ENCODE data around the gene IFT81.
"Not testable (repeated sequence)": the region's sequence is repeated elsewhere in the genome, so short reads cannot be mapped to it uniquely, and the experiment has no call there.

IFT81 gene

GRCh38 chr12:110243227-110243626 is 119.1 kb downstream of the IFT81 start:
- no peak for DNase-seq (ENCODE audit: low read depth in 3 of 3)

GRCh38 chr12:110244372-110244771 is 120.2 kb downstream of the IFT81 start:
- no peak for DNase-seq (ENCODE audit: low read depth in 3 of 3)

GRCh38 chr12:110244829-110245228 is 120.7 kb downstream of the IFT81 start:
- DNase-seq (ENCODE audit: low read depth in 3 of 3): no peak

- DNase-seq (ENCODE audit: low read depth in 3 of 3): peak; percentile 15 to 24 (median 15)
These were observed 121.2 kb downstream of the IFT81 start for GRCh38 chr12:110245369-110245772.

- no peak for DNase-seq (ENCODE audit: low read depth in 3 of 3)
These were observed 122.6 kb downstream of the IFT81 start for GRCh38 chr12:110246636-110247339.

GRCh38 chr12:110247340-110248095 is 123.4 kb downstream of the IFT81 start:
- no peak for DNase-seq (ENCODE audit: low read depth in 3 of 3)

- no peak for DNase-seq (ENCODE audit: low read depth in 3 of 3)
These were observed 123.9 kb downstream of the IFT81 start for GRCh38 chr12:110248096-110248447.

- no peak for DNase-seq (ENCODE audit: low read depth in 3 of 3)
These were observed 124.9 kb downstream of the IFT81 start for GRCh38 chr12:110249105-110249504.

- no peak for DNase-seq (ENCODE audit: low read depth in 3 of 3)
These were observed 125.6 kb downstream of the IFT81 start for GRCh38 chr12:110249716-110250225.

- DNase-seq (ENCODE audit: low read depth in 3 of 3): no peak
These were observed 127.2 kb downstream of the IFT81 start for GRCh38 chr12:110251381-110251780.

GRCh38 chr12:110252716-110253115 is 128.6 kb downstream of the IFT81 start:
- no peak for DNase-seq (ENCODE audit: low read depth in 3 of 3)

GRCh38 chr12:110253176-110253575 is 129.0 kb downstream of the IFT81 start:
- DNase-seq (ENCODE audit: low read depth in 3 of 3): no peak

GRCh38 chr12:110254971-110255540 is 130.9 kb downstream of the IFT81 start:
- DNase-seq (ENCODE audit: low read depth in 3 of 3): no peak

- DNase-seq (ENCODE audit: low read depth in 3 of 3): not testable (repeated sequence)
These were observed 131.8 kb downstream of the IFT81 start for GRCh38 chr12:110255890-110256456.

- no peak for DNase-seq (ENCODE audit: low read depth in 3 of 3)
These were observed 132.7 kb downstream of the IFT81 start for GRCh38 chr12:110256780-110257431.

- DNase-seq (ENCODE audit: low read depth in 3 of 3): no peak
These were observed 134.3 kb downstream of the IFT81 start for GRCh38 chr12:110258466-110258865.

GRCh38 chr12:110262442-110263388 is 138.6 kb downstream of the IFT81 start:
- DNase-seq (ENCODE audit: low read depth in 3 of 3): no peak

- DNase-seq (ENCODE audit: low read depth in 3 of 3): no peak
These were observed 142.3 kb downstream of the IFT81 start for GRCh38 chr12:110266381-110266960.

- no peak for DNase-seq (ENCODE audit: low read depth in 3 of 3)
These were observed 142.9 kb downstream of the IFT81 start for GRCh38 chr12:110266980-110267620.

Data from stimulated activated CD4-positive, alpha-beta T cell treated with anti-CD3 and anti-CD28 coated beads, TNF-alpha, amount 100 ng/mL, for 4 hours (primary cell).